Loucy (cell line): Measurements from ENCODE around the gene RAB11FIP3.
"Not testable (repeated sequence)": the region's sequence is repeated elsewhere in the genome, so short reads cannot be mapped to it uniquely, and the experiment has no call there.

Source experiments
- H2AFZ ChIP-seq: fragments of 200-600 bp; sonication (generic); 2 replicates; pipeline ENCODE4 v1.6.0; 2016; ENCODE audit warnings: antibody characterized with exemption, mild to moderate bottlenecking, low read length, moderate library complexity
- H3F3A ChIP-seq: fragments of 200-600 bp; 2 replicates; pipeline ENCODE4 v1.6.0; 2016; ENCODE audit warnings: antibody characterized with exemption, low read depth, mild to moderate bottlenecking
- H3K27me3 ChIP-seq: fragments of 200-600 bp; sonication (generic); 2 replicates; pipeline ENCODE4 v1.6.1; 2014; ENCODE audit warnings: low read length, mild to moderate bottlenecking; ENCODE audit not compliant: insufficient read depth, poor library complexity, severe bottlenecking
- H3K36me3 ChIP-seq: fragments of 200-600 bp; sonication (generic); 2 replicates; pipeline ENCODE4 v1.6.1; 2016; ENCODE audit warnings: low read length; ENCODE audit not compliant: insufficient read depth
- H3K4me1 ChIP-seq: fragments of 200-600 bp; sonication (generic); 2 replicates; pipeline ENCODE4 v1.5.1; 2014; ENCODE audit warnings: low read length, mild to moderate bottlenecking; ENCODE audit not compliant: insufficient read depth, poor library complexity, severe bottlenecking
- H3K4me2 ChIP-seq: fragments of 200-600 bp; sonication (generic); 2 replicates; pipeline ENCODE4 v1.6.0; 2014; ENCODE audit warnings: antibody characterized with exemption, low read length, low read depth, mild to moderate bottlenecking; ENCODE audit not compliant: poor library complexity, severe bottlenecking
- H3K4me3 ChIP-seq: fragments of 200-600 bp; sonication (generic); 2 replicates; pipeline ENCODE4 v1.5.1; 2014; ENCODE audit warnings: low read length, mild to moderate bottlenecking, mixed read lengths; ENCODE audit not compliant: poor library complexity, severe bottlenecking
- H3K79me2 ChIP-seq: fragments of 200-600 bp; sonication (generic); 2 replicates; pipeline ENCODE4 v1.6.1; 2014; ENCODE audit warnings: low read length; ENCODE audit not compliant: insufficient read depth
- H3K9ac ChIP-seq: fragments of 200-600 bp; sonication (generic); 2 replicates; pipeline ENCODE4 v1.6.0; 2014; ENCODE audit warnings: mild to moderate bottlenecking, low read depth, low read length, moderate library complexity; ENCODE audit not compliant: poor library complexity, severe bottlenecking
- H3K9me2 ChIP-seq: fragments of 200-600 bp; sonication (generic); replicated peaks from 2 replicates; pipeline ENCODE4 v1.6.1; 2016; ENCODE audit warnings: low read depth, low read length, mixed read lengths
- H3K9me3 ChIP-seq: fragments of 200-600 bp; sonication (generic); 2 replicates; pipeline ENCODE4 v1.6.1; 2014; ENCODE audit warnings: mild to moderate bottlenecking, antibody characterized with exemption, low read length, low read depth; ENCODE audit not compliant: insufficient read depth
- H4K20me1 ChIP-seq: fragments of 200-600 bp; sonication (generic); 2 replicates; pipeline ENCODE4 v1.6.0; 2014; ENCODE audit warnings: antibody characterized with exemption, low read length, mild to moderate bottlenecking; ENCODE audit not compliant: insufficient read depth, poor library complexity, severe bottlenecking
- EZH2phosphoT487 ChIP-seq: fragments of 200-600 bp; IDR thresholded peaks from 2 replicates; pipeline ENCODE4 v1.6.1; 2018; ENCODE audit warnings: antibody characterized with exemption, mild to moderate bottlenecking, moderate library complexity, borderline replicate concordance
- TF ChIP-seq, protein P1 (sequence below): fragments of 200-600 bp; sonication (generic); conservative IDR thresholded peaks from 2 replicates; pipeline ENCODE4 v1.5.1; 2014; ENCODE audit warnings: mild to moderate bottlenecking, antibody characterized with exemption, low read length

RAB11FIP3 gene

DNA sequence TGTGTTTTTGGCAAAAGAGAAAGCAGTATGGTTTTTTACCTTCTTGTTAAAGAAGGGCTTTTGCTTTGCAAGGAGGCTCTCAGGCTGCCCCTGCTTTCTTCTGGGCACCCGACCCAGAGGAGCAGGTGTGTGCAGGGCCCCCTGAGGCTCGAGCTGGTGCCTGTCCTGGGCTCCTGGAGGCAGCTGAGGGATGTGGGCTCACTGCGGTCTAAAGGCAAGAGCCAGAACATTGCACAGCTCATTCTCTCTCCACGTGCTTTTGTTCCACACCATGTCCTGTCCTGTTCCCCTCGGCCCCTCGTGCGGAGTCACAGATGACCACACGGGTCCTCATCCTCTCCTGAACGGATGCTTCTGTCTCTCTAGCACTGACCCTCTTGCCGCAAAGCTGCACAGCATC lies 65.3 kb downstream of the RAB11FIP3 start:
- H3K4me2 ChIP-seq = no peak overlapping the region
- H3K9ac ChIP-seq = no peak overlapping the region
- H3K36me3 ChIP-seq = no peaks in the 10 kb centered on the region

DNA sequence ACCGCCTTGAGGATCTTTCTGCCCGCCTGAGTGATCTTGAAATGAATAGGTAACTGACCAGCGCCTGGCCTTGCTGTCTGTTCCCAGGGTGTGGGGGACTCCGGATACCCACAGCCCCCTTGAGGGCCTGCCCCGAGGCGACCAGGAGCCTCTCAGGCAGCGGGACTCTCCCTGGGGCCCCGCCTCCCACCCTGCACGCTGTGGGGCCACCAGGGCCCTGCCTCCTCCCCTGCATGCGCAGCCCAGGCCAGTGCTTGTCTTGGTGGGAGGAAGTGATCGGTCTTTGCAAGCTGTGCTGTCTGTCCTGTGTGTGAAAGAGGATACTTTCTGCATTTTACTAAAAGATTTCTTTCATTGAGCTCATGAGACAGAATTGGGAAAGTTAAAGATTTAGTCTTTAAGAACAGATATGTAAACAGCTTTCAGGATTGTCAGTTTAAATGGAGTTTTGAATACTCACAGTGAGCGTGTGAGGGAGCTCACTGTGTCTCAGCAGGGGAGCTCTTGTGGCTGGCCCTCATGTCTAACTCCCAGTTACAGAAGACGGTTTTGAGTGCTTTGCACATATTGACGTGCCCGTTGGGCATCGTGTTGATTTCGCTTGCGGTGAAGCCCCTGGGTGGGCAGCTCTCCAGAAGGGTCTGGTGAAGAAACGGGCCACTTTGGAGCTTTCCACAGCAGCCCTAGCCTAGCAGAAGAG lies 65.9 kb downstream of the RAB11FIP3 start:
- Histone ChIP-seq H3K27me3 (no peaks in the 10 kb centered on the region), H3K4me2 (no peak overlapping the region), H3K4me3 (no peak overlapping the region), H3K9ac (no peak overlapping the region), H3K9me2 (no peaks in the 10 kb centered on the region), H2AFZ (no peak overlapping the region), H3K79me2 (no peaks in the 10 kb centered on the region), H3K36me3 (no peaks in the 10 kb centered on the region), H3K4me1 (no peaks in the 10 kb centered on the region), H3K9me3 (no peaks in the 10 kb centered on the region), H4K20me1 (no peaks in the 10 kb centered on the region), H3F3A (no peaks in the 10 kb centered on the region)
- TF ChIP-seq, protein P1, sequence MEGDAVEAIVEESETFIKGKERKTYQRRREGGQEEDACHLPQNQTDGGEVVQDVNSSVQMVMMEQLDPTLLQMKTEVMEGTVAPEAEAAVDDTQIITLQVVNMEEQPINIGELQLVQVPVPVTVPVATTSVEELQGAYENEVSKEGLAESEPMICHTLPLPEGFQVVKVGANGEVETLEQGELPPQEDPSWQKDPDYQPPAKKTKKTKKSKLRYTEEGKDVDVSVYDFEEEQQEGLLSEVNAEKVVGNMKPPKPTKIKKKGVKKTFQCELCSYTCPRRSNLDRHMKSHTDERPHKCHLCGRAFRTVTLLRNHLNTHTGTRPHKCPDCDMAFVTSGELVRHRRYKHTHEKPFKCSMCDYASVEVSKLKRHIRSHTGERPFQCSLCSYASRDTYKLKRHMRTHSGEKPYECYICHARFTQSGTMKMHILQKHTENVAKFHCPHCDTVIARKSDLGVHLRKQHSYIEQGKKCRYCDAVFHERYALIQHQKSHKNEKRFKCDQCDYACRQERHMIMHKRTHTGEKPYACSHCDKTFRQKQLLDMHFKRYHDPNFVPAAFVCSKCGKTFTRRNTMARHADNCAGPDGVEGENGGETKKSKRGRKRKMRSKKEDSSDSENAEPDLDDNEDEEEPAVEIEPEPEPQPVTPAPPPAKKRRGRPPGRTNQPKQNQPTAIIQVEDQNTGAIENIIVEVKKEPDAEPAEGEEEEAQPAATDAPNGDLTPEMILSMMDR = no peak
- TF ChIP-seq EZH2phosphoT487 = no peak

More for the DNA sequence above, 65.3 kb downstream of the RAB11FIP3 start:
- Histone ChIP-seq H4K20me1 (no peaks in the 10 kb centered on the region), H3K4me1 (no peaks in the 10 kb centered on the region), H3F3A (no peaks in the 10 kb centered on the region), H3K27me3 (no peaks in the 10 kb centered on the region), H3K9me3 (no peaks in the 10 kb centered on the region), H3K4me3 (no peak overlapping the region), H2AFZ (no peak overlapping the region), H3K9me2 (no peaks in the 10 kb centered on the region), H3K79me2 (no peaks in the 10 kb centered on the region)
- TF ChIP-seq, protein P1 = no peak
- no peak for TF ChIP-seq EZH2phosphoT487

DNA sequence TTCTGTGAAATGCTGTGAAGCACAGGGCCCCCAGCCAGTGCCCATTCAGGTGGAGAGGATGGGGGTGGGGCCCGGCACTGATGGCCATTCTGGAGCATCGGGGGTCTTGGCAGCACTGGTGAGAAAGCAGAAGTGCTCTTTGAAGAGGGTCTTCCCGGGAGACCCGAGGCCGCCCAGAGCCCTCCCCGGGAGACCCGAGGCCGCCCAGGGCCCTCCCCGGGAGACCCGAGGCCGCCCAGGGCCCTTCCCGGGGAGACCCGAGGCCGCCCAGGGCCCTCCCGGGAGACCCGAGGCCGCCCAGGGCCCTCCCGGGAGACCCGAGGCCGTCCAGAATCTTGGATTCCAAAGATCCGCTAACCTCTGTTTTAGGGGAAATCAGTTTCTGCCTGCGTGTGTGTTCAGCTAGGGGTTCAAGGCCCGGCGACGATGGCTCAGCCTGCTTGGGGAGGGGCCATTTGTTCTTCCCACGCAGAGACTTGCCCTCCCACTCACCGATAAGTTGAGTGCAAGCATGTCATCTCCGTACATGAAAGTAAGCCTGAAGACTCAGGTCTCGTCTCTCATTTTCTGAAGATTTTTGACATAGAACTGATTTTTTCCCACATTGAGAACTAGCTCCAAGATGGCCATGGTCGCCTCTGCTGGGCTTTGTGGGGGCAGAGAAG lies 66.9 kb downstream of the RAB11FIP3 start:
- Histone ChIP-seq H3K9me3 (no peaks in the 10 kb centered on the region), H3K79me2 (no peaks in the 10 kb centered on the region), H3K4me1 (no peaks in the 10 kb centered on the region), H3K4me2 (no peak overlapping the region), H2AFZ (no peak overlapping the region), H3K9me2 (no peaks in the 10 kb centered on the region), H4K20me1 (no peaks in the 10 kb centered on the region), H3K4me3 (no peak overlapping the region), H3K36me3 (no peaks in the 10 kb centered on the region), H3K27me3 (no peaks in the 10 kb centered on the region), H3F3A (no peaks in the 10 kb centered on the region), H3K9ac (no peak overlapping the region)
- no peak for TF ChIP-seq EZH2phosphoT487
- TF ChIP-seq, protein P1 = no peak

DNA sequence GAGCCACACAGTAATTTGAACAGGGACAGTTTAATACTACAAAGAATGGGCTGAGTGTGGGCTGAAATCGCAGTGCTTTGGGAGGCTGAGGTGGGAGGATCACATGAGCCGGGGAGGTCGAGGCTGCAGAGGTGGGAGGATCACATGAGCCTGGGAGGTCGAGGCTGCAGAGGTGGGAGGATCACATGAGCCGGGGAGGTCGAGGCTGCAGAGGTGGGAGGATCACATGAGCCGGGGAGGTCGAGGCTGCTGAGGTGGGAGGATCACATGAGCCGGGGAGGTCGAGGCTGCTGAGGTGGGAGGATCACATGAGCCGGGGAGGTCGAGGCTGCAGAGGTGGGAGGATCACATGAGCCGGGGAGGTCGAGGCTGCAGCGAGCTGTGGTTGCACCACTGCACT lies 69.2 kb downstream of the RAB11FIP3 start:
- not testable (repeated sequence) for H3K27me3 ChIP-seq, H2AFZ ChIP-seq, H4K20me1 ChIP-seq, H3K36me3 ChIP-seq, H3K9me2 ChIP-seq, H3K4me3 ChIP-seq, H3K9ac ChIP-seq, H3K4me2 ChIP-seq, H3K4me1 ChIP-seq, H3F3A ChIP-seq, H3K79me2 ChIP-seq, H3K9me3 ChIP-seq
